Left lobe of liver (tissue), 1 donor: ENCODE results near the gene SMIM29. TPM values are rescaled to one million over a fixed set of nuclear protein-coding genes. Genes with fewer than 3 reads are reported as not detected.

Experiments used
- total RNA-seq: library from RNA; stranded (reverse); gene quantifications from one replicate; pipeline ENCODE4 v1.2.1, GENCODE V29; 2021
- donor health status: DM: no; HTN: yes; CAD: no.

Gene SMIM29
- total RNA-seq, 1 donor from 2014 or later = 6.4 TPM

Other genes starting within 250 kb of the SMIM29 start
- not detected for gene GRM4, start 102.9 kb downstream of the SMIM29 start, total RNA-seq
- 17.4 TPM for gene HMGA1, start 12.1 kb downstream of the SMIM29 start, total RNA-seq
- 16.6 TPM for gene NUDT3, start 143.7 kb upstream of the SMIM29 start, total RNA-seq
- gene RPS10, start 177.1 kb upstream of the SMIM29 start, total RNA-seq = 346 TPM
- gene PACSIN1, start 217.1 kb upstream of the SMIM29 start, total RNA-seq = not detected